GM19468 (cell line): ENCODE measurements around the gene CNTN4.

Experiments
- ATAC-seq: cut with Tn5 transposase; IDR thresholded peaks from one replicate; pipeline ENCODE4 v1.9.1; 2021; ENCODE audit warnings: mild to moderate bottlenecking, moderate library complexity, moderate number of reproducible peaks; ENCODE audit not compliant: unreplicated experiment; ENCODE audit errors: extremely low read depth

CNTN4 gene

GRCh38 chr3:2656806-2657777, 558.4 kb downstream of the CNTN4 start:
- no peak for ATAC-seq

- ATAC-seq, result no peak
Measured at GRCh38 chr3:2657971-2658370, 559.3 kb downstream of the CNTN4 start.

- ATAC-seq, result no peak
Measured at GRCh38 chr3:2659896-2660295, 561.2 kb downstream of the CNTN4 start.

- ATAC-seq, result no peak
Measured at GRCh38 chr3:2661078-2661477, 562.4 kb downstream of the CNTN4 start.

GRCh38 chr3:2677501-2677900, 578.8 kb downstream of the CNTN4 start:
- no peak for ATAC-seq

- no peak for ATAC-seq
Measured at GRCh38 chr3:2680236-2680635, 581.6 kb downstream of the CNTN4 start.

GRCh38 chr3:2684046-2684445, 585.4 kb downstream of the CNTN4 start:
- no peak for ATAC-seq

GRCh38 chr3:2686816-2687502, 588.3 kb downstream of the CNTN4 start:
- ATAC-seq, result no peak

GRCh38 chr3:2697589-2697988, 598.9 kb downstream of the CNTN4 start:
- ATAC-seq, result no peak

- ATAC-seq, result no peak
Measured at GRCh38 chr3:2701471-2701870, 602.8 kb downstream of the CNTN4 start.

- ATAC-seq, result no peak
Measured at GRCh38 chr3:2706144-2706835, 607.6 kb downstream of the CNTN4 start.

- ATAC-seq, result no peak
Measured at GRCh38 chr3:2706836-2707210, 608.2 kb downstream of the CNTN4 start.

GRCh38 chr3:2711081-2711480, 612.4 kb downstream of the CNTN4 start:
- ATAC-seq, result no peak

GRCh38 chr3:2713923-2714322, 615.3 kb downstream of the CNTN4 start:
- no peak for ATAC-seq

GRCh38 chr3:2714834-2715233, 616.2 kb downstream of the CNTN4 start:
- ATAC-seq, result peak; percentile 41

- ATAC-seq, result no peak
Measured at GRCh38 chr3:2727101-2727500, 628.4 kb downstream of the CNTN4 start.

- ATAC-seq, result no peak
Measured at GRCh38 chr3:2727610-2728318, 629.1 kb downstream of the CNTN4 start.

- no peak for ATAC-seq
Measured at GRCh38 chr3:2731843-2732242, 633.2 kb downstream of the CNTN4 start.

- no peak for ATAC-seq
Measured at GRCh38 chr3:2735392-2735894, 636.8 kb downstream of the CNTN4 start.

GRCh38 chr3:2741516-2741915, 642.9 kb downstream of the CNTN4 start:
- no peak for ATAC-seq
